ENCODE data around the gene NBPF1. TPM values are rescaled to one million over a fixed set of nuclear protein-coding genes. Genes with fewer than 3 reads are reported as not detected.
"Not testable (repeated sequence)": the region's sequence is repeated elsewhere in the genome, so short reads cannot be mapped to it uniquely, and the experiment has no call there.

Gene NBPF1
- total and polyA plus RNA-seq, 2 donors, result 22.9 to 137 TPM

- not testable (repeated sequence) for H3K36me3 ChIP-seq (ENCODE audit: insufficient read depth); H3K27ac ChIP-seq (ENCODE audit: low read depth); DNase-seq (ENCODE audit: extremely low spot score); H3K4me3 ChIP-seq (ENCODE audit: low read depth, low read length); H3K4me1 ChIP-seq (ENCODE audit: insufficient read depth)
- WGBS, result 79% methylated on average over 3 of the region's 7 CpGs
Measured at GRCh38 chr1:16600855-16601786, 12.2 kb downstream of the NBPF1 start.

GRCh38 chr1:16599326-16599725 is 14.0 kb downstream of the NBPF1 start:
- 97% methylated on average over 3 of the region's 3 CpGs for WGBS
- not testable (repeated sequence) for H3K4me1 ChIP-seq (ENCODE audit: insufficient read depth); H3K36me3 ChIP-seq (ENCODE audit: insufficient read depth); DNase-seq (ENCODE audit: extremely low spot score); H3K27ac ChIP-seq (ENCODE audit: low read depth); H3K4me3 ChIP-seq (ENCODE audit: low read depth, low read length)

GRCh38 chr1:16595216-16595615 is 18.1 kb downstream of the NBPF1 start:
- 98% methylated on average over 1 of the region's 1 CpG for WGBS
- H3K4me3 ChIP-seq (ENCODE audit: low read depth, low read length); H3K27ac ChIP-seq (ENCODE audit: low read depth); H3K4me1 ChIP-seq (ENCODE audit: insufficient read depth); DNase-seq (ENCODE audit: extremely low spot score); H3K36me3 ChIP-seq (ENCODE audit: insufficient read depth): not testable (repeated sequence)

GRCh38 chr1:16591845-16592244 is 21.5 kb downstream of the NBPF1 start:
- not testable (repeated sequence) for H3K27ac ChIP-seq (ENCODE audit: low read depth); H3K4me3 ChIP-seq (ENCODE audit: low read depth, low read length); H3K36me3 ChIP-seq (ENCODE audit: insufficient read depth); H3K4me1 ChIP-seq (ENCODE audit: insufficient read depth); DNase-seq (ENCODE audit: extremely low spot score)
- WGBS, result 8% methylated on average over 6 of the region's 8 CpGs

GRCh38 chr1:16588081-16588480 is 25.3 kb downstream of the NBPF1 start:
- DNase-seq (ENCODE audit: extremely low spot score); H3K4me3 ChIP-seq (ENCODE audit: low read depth, low read length); H3K36me3 ChIP-seq (ENCODE audit: insufficient read depth); H3K27ac ChIP-seq (ENCODE audit: low read depth); H3K4me1 ChIP-seq (ENCODE audit: insufficient read depth): not testable (repeated sequence)
- WGBS, result 91% methylated on average over 5 of the region's 5 CpGs

- not testable (repeated sequence) for H3K4me1 ChIP-seq (ENCODE audit: insufficient read depth); H3K27ac ChIP-seq (ENCODE audit: low read depth); H3K4me3 ChIP-seq (ENCODE audit: low read depth, low read length); H3K36me3 ChIP-seq (ENCODE audit: insufficient read depth); DNase-seq (ENCODE audit: extremely low spot score)
- WGBS, result 90% methylated on average over 4 of the region's 4 CpGs
Measured at GRCh38 chr1:16587639-16588038, 25.7 kb downstream of the NBPF1 start.

GRCh38 chr1:16565324-16565723 is 48.0 kb downstream of the NBPF1 start:
- H3K4me1 ChIP-seq (ENCODE audit: insufficient read depth); H3K36me3 ChIP-seq (ENCODE audit: insufficient read depth); DNase-seq (ENCODE audit: extremely low spot score); H3K27ac ChIP-seq (ENCODE audit: low read depth); H3K4me3 ChIP-seq (ENCODE audit: low read depth, low read length): not testable (repeated sequence)
- WGBS, result no CpG with 5 or more reads among the region's 1 CpG

GRCh38 chr1:16561035-16561434 is 52.3 kb downstream of the NBPF1 start:
- not testable (repeated sequence) for H3K4me1 ChIP-seq (ENCODE audit: insufficient read depth); H3K27ac ChIP-seq (ENCODE audit: low read depth); H3K4me3 ChIP-seq (ENCODE audit: low read depth, low read length); DNase-seq (ENCODE audit: extremely low spot score); H3K36me3 ChIP-seq (ENCODE audit: insufficient read depth)
- 59% methylated on average over 3 of the region's 4 CpGs for WGBS

- not testable (repeated sequence) for H3K4me3 ChIP-seq (ENCODE audit: low read depth, low read length); DNase-seq (ENCODE audit: extremely low spot score); H3K27ac ChIP-seq (ENCODE audit: low read depth); H3K4me1 ChIP-seq (ENCODE audit: insufficient read depth); H3K36me3 ChIP-seq (ENCODE audit: insufficient read depth)
- WGBS, result 56% methylated on average over 4 of the region's 6 CpGs
Measured at GRCh38 chr1:16560498-16560897, 52.9 kb downstream of the NBPF1 start.

- not testable (repeated sequence) for H3K4me3 ChIP-seq (ENCODE audit: low read depth, low read length); DNase-seq (ENCODE audit: extremely low spot score); H3K4me1 ChIP-seq (ENCODE audit: insufficient read depth); H3K27ac ChIP-seq (ENCODE audit: low read depth); H3K36me3 ChIP-seq (ENCODE audit: insufficient read depth)
- no CpG with 5 or more reads among the region's 5 CpGs for WGBS
Measured at GRCh38 chr1:16559688-16560087, 53.7 kb downstream of the NBPF1 start.

- WGBS, result 93% methylated on average over 3 of the region's 3 CpGs
- DNase-seq (ENCODE audit: extremely low spot score); H3K4me1 ChIP-seq (ENCODE audit: insufficient read depth); H3K4me3 ChIP-seq (ENCODE audit: low read depth, low read length); H3K36me3 ChIP-seq (ENCODE audit: insufficient read depth); H3K27ac ChIP-seq (ENCODE audit: low read depth): not testable (repeated sequence)
Measured at GRCh38 chr1:16557034-16557433, 56.3 kb downstream of the NBPF1 start.

GRCh38 chr1:16553244-16553643 is 60.1 kb downstream of the NBPF1 start:
- H3K27ac ChIP-seq (ENCODE audit: low read depth); H3K4me3 ChIP-seq (ENCODE audit: low read depth, low read length); DNase-seq (ENCODE audit: extremely low spot score); H3K4me1 ChIP-seq (ENCODE audit: insufficient read depth); H3K36me3 ChIP-seq (ENCODE audit: insufficient read depth): not testable (repeated sequence)
- WGBS, result 93% methylated on average over 9 of the region's 11 CpGs

- 72% methylated on average over 1 of the region's 1 CpG for WGBS
- H3K4me3 ChIP-seq (ENCODE audit: low read depth, low read length); H3K27ac ChIP-seq (ENCODE audit: low read depth); H3K36me3 ChIP-seq (ENCODE audit: insufficient read depth); H3K4me1 ChIP-seq (ENCODE audit: insufficient read depth); DNase-seq (ENCODE audit: extremely low spot score): not testable (repeated sequence)
Measured at GRCh38 chr1:16550212-16550918, 63.0 kb downstream of the NBPF1 start.

- H3K36me3 ChIP-seq (ENCODE audit: insufficient read depth); H3K27ac ChIP-seq (ENCODE audit: low read depth); H3K4me1 ChIP-seq (ENCODE audit: insufficient read depth); H3K4me3 ChIP-seq (ENCODE audit: low read depth, low read length); DNase-seq (ENCODE audit: extremely low spot score): not testable (repeated sequence)
- 57% methylated on average over 1 of the region's 1 CpG for WGBS
Measured at GRCh38 chr1:16549545-16549944, 63.8 kb downstream of the NBPF1 start.

All from urinary bladder (tissue), 4 donors.